GM23338 (cell line): ENCODE measurements around the gene ATXN3. TPM values are rescaled to one million over a fixed set of nuclear protein-coding genes. Genes with fewer than 3 reads are reported as not detected.

ENCODE experiments used
- CREB1 ChIP-seq: fragments of 250-450 bp; sonication (Bioruptor Pico); IDR thresholded peaks from 2 replicates; pipeline ENCODE4 v1.5.0; 2020; ENCODE audit warnings: low read depth, mild to moderate bottlenecking, moderate library complexity
- EZH2 ChIP-seq: fragments of 200-600 bp; sonication (generic); IDR thresholded peaks from one replicate; pipeline ENCODE4 v1.8.0; 2017; ENCODE audit warnings: antibody characterized with exemption, mild to moderate bottlenecking, low read depth; ENCODE audit not compliant: unreplicated experiment
- EZH2phosphoT487 ChIP-seq: fragments of 200-600 bp; sonication (generic); IDR thresholded peaks from one replicate; pipeline ENCODE4 v1.8.1; 2018; ENCODE audit warnings: antibody characterized with exemption; ENCODE audit not compliant: unreplicated experiment
- JUNB ChIP-seq: IDR thresholded peaks from one replicate; pipeline ENCODE4 v1.6.1; 2016; ENCODE audit warnings: antibody characterized with exemption; ENCODE audit not compliant: unreplicated experiment
- NANOG ChIP-seq: IDR thresholded peaks from 2 replicates; pipeline ENCODE4 v1.6.1; 2016; ENCODE audit warnings: antibody characterized with exemption, borderline replicate concordance
- ZNF114 ChIP-seq: fragments of 250-450 bp; sonication (Bioruptor Pico); IDR thresholded peaks from 2 replicates; pipeline ENCODE4 v1.5.0; 2020; ENCODE audit warnings: mild to moderate bottlenecking, moderate library complexity
- ZNF331 ChIP-seq: fragments of 250-450 bp; sonication (Bioruptor Pico); IDR thresholded peaks from 2 replicates; pipeline ENCODE4 v1.5.0; 2020; ENCODE audit warnings: low read depth, mild to moderate bottlenecking, moderate library complexity
- ZNF462 ChIP-seq: fragments of 250-450 bp; sonication (Bioruptor Pico); IDR thresholded peaks from 2 replicates; pipeline ENCODE4 v1.5.0; 2020; ENCODE audit warnings: mild to moderate bottlenecking, moderate library complexity
- polyA plus RNA-seq: library from polyadenylated mRNA; unstranded; fragments of >200 nt; fragmentation: Nextera tagmentation; extraction: Ambion mirVana; gene quantifications from 2 replicates; pipeline ENCODE4 v1.2.1, GENCODE V29; 2016
- total RNA-seq: library from RNA; depleted of rRNA; stranded (reverse); fragments of >200 nt; shearing (Covaris generic); gene quantifications from 2 replicates; pipeline ENCODE4 v1.2.3, GENCODE V29; 2014
- TF ChIP-seq, protein P1 (sequence below): IDR thresholded peaks from one replicate; pipeline ENCODE4 v1.6.1; 2018; ENCODE audit warnings: antibody characterized with exemption; ENCODE audit not compliant: unreplicated experiment

Gene ATXN3
- total and polyA plus RNA-seq, 2 experiments from 2014 or later: 39.5 to 66.7 TPM

DNA sequence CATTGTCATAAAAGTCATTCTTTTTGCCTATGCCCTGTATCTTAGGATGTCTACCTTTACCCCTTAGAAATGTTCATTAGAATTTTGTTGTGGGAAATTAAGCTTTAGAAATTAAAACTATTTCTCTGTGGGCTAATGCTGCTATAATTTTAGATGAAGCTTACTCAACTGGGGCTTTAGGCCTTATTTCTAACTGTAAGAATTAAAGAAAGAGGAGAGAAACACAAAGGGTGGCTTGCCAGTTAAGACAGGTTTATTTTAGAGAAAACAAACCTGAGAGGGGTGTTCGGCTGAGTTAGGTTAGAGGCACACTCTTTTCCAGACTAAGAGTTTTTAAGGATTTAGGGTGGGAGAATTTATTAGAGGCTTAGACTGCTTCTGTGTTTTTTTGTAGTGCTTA lies 72.9 kb downstream of the ATXN3 start (continued):
- no peak for TF ChIP-seq ZNF462 (CRISPR knock-in tag)
- no peak for TF ChIP-seq JUNB
- TF ChIP-seq, protein P1, sequence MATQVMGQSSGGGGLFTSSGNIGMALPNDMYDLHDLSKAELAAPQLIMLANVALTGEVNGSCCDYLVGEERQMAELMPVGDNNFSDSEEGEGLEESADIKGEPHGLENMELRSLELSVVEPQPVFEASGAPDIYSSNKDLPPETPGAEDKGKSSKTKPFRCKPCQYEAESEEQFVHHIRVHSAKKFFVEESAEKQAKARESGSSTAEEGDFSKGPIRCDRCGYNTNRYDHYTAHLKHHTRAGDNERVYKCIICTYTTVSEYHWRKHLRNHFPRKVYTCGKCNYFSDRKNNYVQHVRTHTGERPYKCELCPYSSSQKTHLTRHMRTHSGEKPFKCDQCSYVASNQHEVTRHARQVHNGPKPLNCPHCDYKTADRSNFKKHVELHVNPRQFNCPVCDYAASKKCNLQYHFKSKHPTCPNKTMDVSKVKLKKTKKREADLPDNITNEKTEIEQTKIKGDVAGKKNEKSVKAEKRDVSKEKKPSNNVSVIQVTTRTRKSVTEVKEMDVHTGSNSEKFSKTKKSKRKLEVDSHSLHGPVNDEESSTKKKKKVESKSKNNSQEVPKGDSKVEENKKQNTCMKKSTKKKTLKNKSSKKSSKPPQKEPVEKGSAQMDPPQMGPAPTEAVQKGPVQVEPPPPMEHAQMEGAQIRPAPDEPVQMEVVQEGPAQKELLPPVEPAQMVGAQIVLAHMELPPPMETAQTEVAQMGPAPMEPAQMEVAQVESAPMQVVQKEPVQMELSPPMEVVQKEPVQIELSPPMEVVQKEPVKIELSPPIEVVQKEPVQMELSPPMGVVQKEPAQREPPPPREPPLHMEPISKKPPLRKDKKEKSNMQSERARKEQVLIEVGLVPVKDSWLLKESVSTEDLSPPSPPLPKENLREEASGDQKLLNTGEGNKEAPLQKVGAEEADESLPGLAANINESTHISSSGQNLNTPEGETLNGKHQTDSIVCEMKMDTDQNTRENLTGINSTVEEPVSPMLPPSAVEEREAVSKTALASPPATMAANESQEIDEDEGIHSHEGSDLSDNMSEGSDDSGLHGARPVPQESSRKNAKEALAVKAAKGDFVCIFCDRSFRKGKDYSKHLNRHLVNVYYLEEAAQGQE: no peak
- TF ChIP-seq EZH2: no peak
- TF ChIP-seq NANOG: no peak
- TF ChIP-seq CREB1 (CRISPR knock-in tag): no peak
- TF ChIP-seq EZH2phosphoT487: no peak
- TF ChIP-seq ZNF114: no peak
- TF ChIP-seq ZNF331 (CRISPR knock-in tag): no peak
